Smooth muscle cell of the coronary artery (primary cell): ENCODE data around the gene RAB21. TPM values are rescaled to one million over a fixed set of nuclear protein-coding genes. Genes with fewer than 3 reads are reported as not detected.

ENCODE experiments used
- total RNA-seq: library from RNA; depleted of rRNA; stranded (reverse); fragments of >200 nt; gene quantifications from 2 replicates; pipeline ENCODE4 v1.2.3, GENCODE V29; 2014; ENCODE audit warnings: low replicate concordance

Gene RAB21, protein sequence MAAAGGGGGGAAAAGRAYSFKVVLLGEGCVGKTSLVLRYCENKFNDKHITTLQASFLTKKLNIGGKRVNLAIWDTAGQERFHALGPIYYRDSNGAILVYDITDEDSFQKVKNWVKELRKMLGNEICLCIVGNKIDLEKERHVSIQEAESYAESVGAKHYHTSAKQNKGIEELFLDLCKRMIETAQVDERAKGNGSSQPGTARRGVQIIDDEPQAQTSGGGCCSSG
- total RNA-seq = 23.1 and 35.9 TPM in 2 replicates

DNA sequence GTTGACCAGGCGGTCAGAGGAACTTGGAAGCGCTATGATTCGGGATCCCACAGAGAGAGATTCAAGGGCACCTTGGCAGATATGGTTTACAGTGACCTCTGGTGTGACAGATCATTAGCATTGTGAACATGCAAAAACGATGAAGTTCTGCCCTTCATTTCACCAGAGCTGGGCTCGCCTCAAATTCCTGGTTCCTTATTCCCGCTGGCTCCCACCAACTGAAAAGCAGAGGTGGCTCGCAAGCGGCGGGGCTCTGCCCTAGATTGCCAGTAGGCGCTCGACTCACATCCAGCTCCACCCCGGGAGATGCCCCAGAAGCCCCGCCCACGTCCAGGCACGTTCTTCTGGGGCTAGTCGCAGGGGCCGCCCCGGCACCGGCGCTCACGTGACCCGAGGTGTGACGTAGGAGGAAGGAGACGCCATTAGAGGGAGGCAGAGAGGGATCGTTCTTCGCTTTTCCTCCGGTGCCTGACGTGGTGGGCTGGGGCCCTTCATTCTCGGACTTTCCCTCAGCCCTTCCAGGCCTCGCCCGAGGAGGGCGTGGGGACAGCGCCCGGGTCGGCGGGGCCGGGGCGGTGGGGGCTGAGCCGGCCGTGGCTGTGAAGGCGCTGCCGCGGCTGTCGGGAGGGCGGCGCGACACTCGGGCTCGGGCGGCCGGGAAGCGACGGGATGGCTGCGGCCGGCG lies at the start of gene RAB21:
Gene RAB21, plus strand, starts transcription at position 403 of the 685 bp plus-strand sequence. Its CDS starts 267 bp downstream, at position 670.

Other genes starting within 250 kb of the RAB21 start
- 15.0 and 17.6 TPM in 2 replicates for gene ZFC3H1, start 91.0 kb upstream of the RAB21 start, total RNA-seq
- 1.8 and 2.6 TPM in 2 replicates for gene THAP2, start 90.6 kb upstream of the RAB21 start, total RNA-seq
- 25.2 and 45.4 TPM in 2 replicates for gene TMEM19, start 68.8 kb upstream of the RAB21 start, total RNA-seq
- 15.9 and 27.4 TPM in 2 replicates for gene TBC1D15, start 84.9 kb downstream of the RAB21 start, total RNA-seq
- not detected in 2 replicates for gene TPH2, start 184.0 kb downstream of the RAB21 start, total RNA-seq